ENCODE results near the gene TAL1.
A peak's percentile ranks its signal among the peaks of the same experiment; 100 is the strongest.

Gene TAL1

DNA sequence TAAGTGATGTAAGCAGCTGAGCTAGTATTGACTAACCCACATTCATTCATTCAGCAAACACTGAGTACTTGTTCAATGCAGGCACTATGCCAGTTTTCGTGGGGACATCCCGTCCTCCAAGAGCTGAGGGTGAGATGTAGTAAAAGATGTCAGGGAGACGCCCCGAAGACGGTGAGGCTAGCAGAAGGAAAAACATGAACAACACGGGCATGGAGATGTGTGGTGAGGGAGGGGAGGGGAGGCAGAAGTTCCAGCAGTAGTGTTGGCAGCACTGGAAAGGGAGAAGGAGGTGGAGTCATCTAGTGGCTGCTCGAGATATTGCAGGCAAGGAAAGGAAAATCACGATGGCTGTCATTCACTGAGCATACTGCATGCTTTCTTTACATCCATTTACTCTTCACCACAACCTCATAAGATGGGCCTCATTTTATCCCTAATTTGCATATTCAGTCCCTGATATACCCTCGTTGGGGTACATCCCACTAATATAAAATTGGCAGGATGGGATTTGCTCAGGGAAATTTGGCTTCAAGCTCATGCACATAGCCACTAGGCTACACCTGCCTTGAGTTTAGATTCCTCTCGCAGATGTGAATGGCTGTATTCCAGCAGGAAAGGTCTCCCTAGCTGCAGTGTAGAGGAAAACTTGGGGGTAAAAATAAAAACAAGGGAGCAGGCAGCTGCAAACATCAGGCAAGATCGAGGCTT lies 56.6 kb downstream of the TAL1 start:
- DNase-seq (ENCODE audit: low read depth in 2 of 2) = peak in 1 of 2 donors; percentile 17

DNA sequence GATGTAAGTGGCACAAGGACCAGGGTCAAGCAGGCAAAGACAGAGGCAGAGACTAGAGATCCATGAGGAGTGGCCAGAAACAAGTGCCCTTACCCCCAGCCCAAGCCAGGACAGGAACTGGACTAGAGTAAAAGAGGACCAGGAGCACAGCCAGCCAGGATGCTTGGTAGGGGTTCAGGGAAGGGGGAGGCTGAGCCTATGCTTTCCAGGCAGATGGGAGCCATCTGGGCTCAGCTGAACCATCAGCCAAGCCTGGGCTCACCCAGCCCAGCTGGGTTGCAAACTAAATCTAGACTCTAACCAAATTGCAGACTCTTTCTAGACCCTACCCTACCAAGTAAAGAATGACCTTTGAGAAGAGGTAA lies 57.4 kb downstream of the TAL1 start:
- no peak for DNase-seq (ENCODE audit: low read depth in 2 of 2)

DNA sequence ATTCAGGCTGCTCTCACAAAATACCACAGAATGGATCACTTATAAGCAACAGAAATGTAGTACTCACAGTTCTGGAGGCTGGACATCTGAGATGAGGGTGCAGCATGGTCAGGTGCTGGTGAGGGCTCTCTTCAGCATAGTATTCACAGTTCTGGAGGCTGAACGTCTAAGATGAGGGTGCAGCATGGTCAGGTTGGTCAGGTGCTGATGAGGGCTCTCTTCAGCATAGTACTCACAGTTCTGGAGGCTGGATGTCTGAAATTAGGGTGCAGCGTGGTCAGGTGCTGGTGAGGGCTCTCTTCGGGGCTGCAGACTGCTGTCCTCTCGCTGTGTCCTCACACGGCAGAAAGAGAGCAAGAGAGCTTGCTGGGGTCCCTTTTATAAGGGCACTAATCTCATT lies 59.2 kb downstream of the TAL1 start:
- DNase-seq (ENCODE audit: low read depth in 2 of 2) = no peak
